NAMALWA (cell line): Measurements from ENCODE around the gene OIP5.
"Not testable (repeated sequence)": the region's sequence is repeated elsewhere in the genome, so short reads cannot be mapped to it uniquely, and the experiment has no call there.

ENCODE experiments used
- DNase-seq: peaks from one replicate; pipeline ENCODE4 v3.0.0-alpha.2; 2015; ENCODE audit warnings: low spot score

The OIP5 gene

GRCh38 chr15:41301587-41301986 lies 30.8 kb downstream of the OIP5 start:
- no peak for DNase-seq

GRCh38 chr15:41301139-41301538 lies 31.3 kb downstream of the OIP5 start:
- not testable (repeated sequence) for DNase-seq

GRCh38 chr15:41292521-41292920 lies 39.9 kb downstream of the OIP5 start:
- no peak for DNase-seq

- DNase-seq, result peak; percentile 67
Measured at GRCh38 chr15:41291065-41291631, 41.2 kb downstream of the OIP5 start.

- no peak for DNase-seq
Measured at GRCh38 chr15:41289953-41290352, 42.4 kb downstream of the OIP5 start.

GRCh38 chr15:41288464-41288863 lies 43.9 kb downstream of the OIP5 start:
- no peak for DNase-seq

- no peak for DNase-seq
Measured at GRCh38 chr15:41286665-41287333, 45.6 kb downstream of the OIP5 start.

GRCh38 chr15:41285285-41285684 lies 47.1 kb downstream of the OIP5 start:
- DNase-seq, result no peak

- peak; percentile 45 for DNase-seq
Measured at GRCh38 chr15:41284427-41285177, 47.8 kb downstream of the OIP5 start.

- peak; percentile 100 for DNase-seq
Measured at GRCh38 chr15:41283653-41284426, 48.6 kb downstream of the OIP5 start.

GRCh38 chr15:41282980-41283652 lies 49.3 kb downstream of the OIP5 start:
- peak; percentile 82 for DNase-seq

- DNase-seq, result not testable (repeated sequence)
Measured at GRCh38 chr15:41282436-41282835, 50.0 kb downstream of the OIP5 start.

- DNase-seq, result no peak
Measured at GRCh38 chr15:41281236-41281635, 51.2 kb downstream of the OIP5 start.

- no peak for DNase-seq
Measured at GRCh38 chr15:41279535-41280283, 52.7 kb downstream of the OIP5 start.

GRCh38 chr15:41278319-41278718 lies 54.1 kb downstream of the OIP5 start:
- DNase-seq, result no peak

GRCh38 chr15:41276831-41277230 lies 55.6 kb downstream of the OIP5 start:
- DNase-seq, result no peak

- no peak for DNase-seq
Measured at GRCh38 chr15:41269887-41270286, 62.5 kb downstream of the OIP5 start.

GRCh38 chr15:41263891-41264351 lies 68.5 kb downstream of the OIP5 start:
- no peak for DNase-seq

GRCh38 chr15:41262571-41262970 lies 69.8 kb downstream of the OIP5 start:
- DNase-seq, result no peak

GRCh38 chr15:41260924-41261323 lies 71.5 kb downstream of the OIP5 start:
- DNase-seq, result not testable (repeated sequence)
